NCI-H2196 treated with DMSO at 0.1 percent for 48 hours (cell line): ENCODE results near the gene MOGAT2.
"Not testable (repeated sequence)": the region's sequence is repeated elsewhere in the genome, so short reads cannot be mapped to it uniquely, and the experiment has no call there.

Experiments used
- DNase-seq: peaks from one replicate; lab custom pipeline; 2025; ENCODE audit not compliant: unreplicated experiment; lab: John Stamatoyannopoulos, UW

Gene MOGAT2

GRCh38 chr11:75718419-75719339, 1.0 kb downstream of the MOGAT2 start:
- no peak for DNase-seq

GRCh38 chr11:75719340-75720239, 2.0 kb downstream of the MOGAT2 start:
- DNase-seq: no peak

GRCh38 chr11:75720639-75721038, 3.0 kb downstream of the MOGAT2 start:
- DNase-seq: no peak

- DNase-seq: no peak
These were observed 4.4 kb downstream of the MOGAT2 start for GRCh38 chr11:75721852-75722668.

- no peak for DNase-seq
These were observed 5.0 kb downstream of the MOGAT2 start for GRCh38 chr11:75722669-75723042.

- DNase-seq: no peak
These were observed 8.1 kb downstream of the MOGAT2 start for GRCh38 chr11:75725547-75726320.

GRCh38 chr11:75728992-75729391, 11.4 kb downstream of the MOGAT2 start:
- DNase-seq: no peak

GRCh38 chr11:75731095-75731494, 13.5 kb downstream of the MOGAT2 start:
- DNase-seq: no peak

GRCh38 chr11:75733071-75733430, 15.4 kb downstream of the MOGAT2 start:
- no peak for DNase-seq

GRCh38 chr11:75733431-75734107, 15.9 kb downstream of the MOGAT2 start:
- DNase-seq: peak; percentile 70

GRCh38 chr11:75734491-75735180, 17.0 kb downstream of the MOGAT2 start:
- DNase-seq: no peak

- DNase-seq: no peak
These were observed 17.7 kb downstream of the MOGAT2 start for GRCh38 chr11:75735181-75735845.

GRCh38 chr11:75737314-75737713, 19.7 kb downstream of the MOGAT2 start:
- no peak for DNase-seq

- DNase-seq: no peak
These were observed 23.0 kb downstream of the MOGAT2 start for GRCh38 chr11:75740681-75741080.

GRCh38 chr11:75743159-75743558, 25.5 kb downstream of the MOGAT2 start:
- DNase-seq: not testable (repeated sequence)

GRCh38 chr11:75743711-75744563, 26.3 kb downstream of the MOGAT2 start:
- no peak for DNase-seq

- DNase-seq: no peak
These were observed 28.2 kb downstream of the MOGAT2 start for GRCh38 chr11:75745807-75746206.
